Subcutaneous abdominal adipose tissue (tissue), 5 donors: Measurements from ENCODE around the gene HNRNPA1.
A peak's percentile ranks its signal among the peaks of the same experiment; 100 is the strongest.

Source experiments
- H3K27ac ChIP-seq: one replicate; pipeline ENCODE4 v1.7.0; 2013; ENCODE audit warnings: low read depth, mild to moderate bottlenecking, inconsistent platforms, low read length, moderate library complexity
- H3K27me3 ChIP-seq, 5 donors: one replicate each; pipeline ENCODE4 v1.7.0; 2013; ENCODE audit warnings: low read length in 5 of 5, inconsistent platforms in 1 of 5; ENCODE audit not compliant: control insufficient read depth in 5 of 5, insufficient read depth in 4 of 5
- H3K36me3 ChIP-seq, 5 donors: one replicate each; pipeline ENCODE4 v1.7.0; 2013; ENCODE audit warnings: low read length in 5 of 5; ENCODE audit not compliant: control insufficient read depth in 5 of 5, insufficient read depth in 5 of 5
- H3K4me1 ChIP-seq, 5 donors: one replicate each; pipeline ENCODE4 v1.7.0; 2013; ENCODE audit warnings: low read length in 5 of 5, mild to moderate bottlenecking in 3 of 5, moderate library complexity in 1 of 5; ENCODE audit not compliant: control insufficient read depth in 5 of 5, insufficient read depth in 5 of 5
- H3K4me3 ChIP-seq, 5 donors: one replicate each; pipeline ENCODE4 v1.7.0; 2013; ENCODE audit warnings: low read length in 5 of 5, low read depth in 1 of 5
- H3K9ac ChIP-seq, 5 donors: one replicate each; pipeline ENCODE4 v1.7.0; 2013; ENCODE audit warnings: low read length in 5 of 5, mild to moderate bottlenecking in 4 of 5, moderate library complexity in 3 of 5
- H3K9me3 ChIP-seq, 5 donors: one replicate each; pipeline ENCODE4 v1.7.0; 2013; ENCODE audit warnings: low read length in 5 of 5; ENCODE audit not compliant: control insufficient read depth in 5 of 5
- donor health status: healthy.
- donor health status: healthy.
- donor health status: healthy.
- donor health status: healthy.
- donor health status: healthy.

The HNRNPA1 gene

GRCh38 chr12:54294152-54294952 lies 13.8 kb downstream of the HNRNPA1 start:
- Histone ChIP-seq H3K9ac (no peak overlapping the region), H3K27ac (no peak overlapping the region)

DNA sequence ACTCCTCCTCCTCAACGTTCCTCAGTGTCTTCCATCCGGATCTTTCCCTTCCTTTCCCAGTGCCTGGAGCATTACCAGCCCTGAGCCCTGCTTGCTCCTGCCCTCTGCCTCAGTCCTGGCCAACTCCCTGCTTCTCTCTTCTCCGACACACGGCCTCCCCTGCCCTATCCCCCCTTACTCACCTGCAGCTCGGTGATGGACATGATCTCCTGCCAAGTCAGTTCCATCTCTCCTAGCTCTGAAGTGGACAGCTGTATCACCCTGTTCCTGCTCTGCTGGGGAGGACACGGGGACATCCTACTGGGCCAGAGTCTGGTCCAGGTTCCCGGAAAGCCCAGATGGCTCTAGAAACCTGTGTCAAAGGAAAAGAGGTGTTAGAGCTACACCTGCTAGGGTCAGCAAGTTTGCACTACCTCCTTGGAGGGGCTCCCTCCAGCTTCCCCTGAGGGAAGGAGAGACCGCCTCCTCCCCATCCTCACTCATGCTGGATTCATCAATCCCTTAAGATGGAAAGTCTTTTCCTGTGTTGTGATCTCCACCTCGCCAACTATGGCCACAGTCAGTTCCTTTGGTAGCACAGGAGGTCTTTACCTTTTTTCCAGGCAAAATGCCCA lies 14.5 kb downstream of the HNRNPA1 start:
- Histone ChIP-seq H3K9me3 (no peaks in the 10 kb centered on the region), H3K36me3 (no peaks in the 10 kb centered on the region), H3K27me3 (peaks cover 6 to 11% (median 7%) of the 10 kb centered on the region in 5 donors), H3K4me1 (peaks cover 0 to 2% (median 0%) of the 10 kb centered on the region in 5 donors), H3K4me3 (no peak overlapping the region), H3K27ac (no peak overlapping the region), H3K9ac (no peak overlapping the region)

More at GRCh38 chr12:54294152-54294952, 13.8 kb downstream of the HNRNPA1 start:
- Histone ChIP-seq H3K4me3 (no peak overlapping the region), H3K36me3 (no peaks in the 10 kb centered on the region), H3K27me3 (peaks cover 3 to 8% (median 4%) of the 10 kb centered on the region in 5 donors), H3K9me3 (no peaks in the 10 kb centered on the region), H3K4me1 (peaks cover 0 to 2% (median 0%) of the 10 kb centered on the region in 5 donors)

DNA sequence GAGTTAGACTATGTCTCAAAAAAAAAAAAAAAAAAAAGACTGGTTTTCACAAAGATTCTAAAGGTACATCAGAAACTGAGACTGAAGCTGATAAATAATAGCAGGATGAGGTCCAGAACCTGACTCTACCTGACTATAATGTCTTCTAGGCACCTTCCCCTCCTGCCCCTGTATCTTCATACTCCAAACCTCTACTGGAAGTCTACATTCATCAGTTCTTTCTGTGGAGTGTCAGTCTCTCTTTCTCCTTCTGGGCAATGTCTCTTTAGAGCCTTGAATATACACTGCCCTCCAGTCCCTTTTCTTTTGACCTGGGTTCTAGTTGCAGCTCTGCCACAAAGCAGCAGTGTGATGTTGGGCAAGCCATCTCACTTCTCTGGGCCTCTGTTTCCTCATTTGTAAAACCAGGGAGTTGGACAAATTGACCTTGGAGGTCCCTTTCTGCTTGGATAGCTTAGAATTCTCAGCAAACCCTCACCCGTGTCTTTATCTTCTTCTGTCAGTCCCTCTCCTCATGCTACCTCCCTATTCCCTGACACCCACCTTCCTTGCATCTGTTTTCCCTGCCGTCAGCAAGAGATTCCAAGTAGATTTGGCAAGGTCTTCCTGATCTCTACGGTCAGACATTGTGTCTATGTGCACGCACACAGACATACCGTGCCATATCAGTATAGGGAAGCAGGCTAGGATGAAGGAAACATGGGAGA lies 16.0 kb downstream of the HNRNPA1 start:
- H3K9me3 ChIP-seq = no peaks in the 10 kb centered on the region
- H3K9ac ChIP-seq = no peak overlapping the region
- H3K36me3 ChIP-seq = no peaks in the 10 kb centered on the region
- no peak overlapping the region for H3K27ac ChIP-seq
- H3K4me1 ChIP-seq = peaks cover 2 to 13% (median 7%) of the 10 kb centered on the region in 5 donors
- H3K27me3 ChIP-seq = peaks cover 9 to 24% (median 17%) of the 10 kb centered on the region in 5 donors
- H3K4me3 ChIP-seq = no peak overlapping the region

GRCh38 chr12:54298904-54299303 lies 18.4 kb downstream of the HNRNPA1 start:
- no peak overlapping the region for H3K27ac ChIP-seq
- H3K4me3 ChIP-seq = no peak overlapping the region
- H3K4me1 ChIP-seq = peaks cover 2 to 16% (median 8%) of the 10 kb centered on the region in 5 donors
- no peaks in the 10 kb centered on the region for H3K36me3 ChIP-seq
- no peak overlapping the region for H3K9ac ChIP-seq
- H3K27me3 ChIP-seq = peaks cover 9 to 24% (median 17%) of the 10 kb centered on the region in 5 donors
- H3K9me3 ChIP-seq = no peaks in the 10 kb centered on the region

GRCh38 chr12:54299515-54300224 lies 19.1 kb downstream of the HNRNPA1 start:
- Histone ChIP-seq H3K4me1 (peaks cover 0 to 23% (median 15%) of the 10 kb centered on the region in 5 donors), H3K27me3 (peaks cover 9 to 24% (median 17%) of the 10 kb centered on the region in 5 donors), H3K36me3 (no peaks in the 10 kb centered on the region), H3K4me3 (peak overlapping the region in 1 of 5 donors; percentile 1), H3K27ac (no peak overlapping the region), H3K9ac (no peak overlapping the region), H3K9me3 (no peaks in the 10 kb centered on the region)

- no peak overlapping the region for H3K9ac ChIP-seq
- H3K4me3 ChIP-seq = peak overlapping the region in 3 of 5 donors; percentile 17 to 42 (median 23)
Measured at GRCh38 chr12:54300225-54300731, 19.8 kb downstream of the HNRNPA1 start.

GRCh38 chr12:54300732-54301427 lies 20.4 kb downstream of the HNRNPA1 start, which contains the start of gene NFE2:
NFE2 (minus strand) TSS chr12:54301015; CDS start chr12:54295248, 5,767 bp downstream.
- H3K27ac ChIP-seq = no peak within 1 kb of the TSS
- no peaks in the 10 kb centered on the region for H3K9me3 ChIP-seq
- peak within 1 kb of the TSS in 3 of 5 donors; percentile 17 to 42 (median 23) for H3K4me3 ChIP-seq
- no peaks in the 10 kb centered on the region for H3K36me3 ChIP-seq
- H3K27me3 ChIP-seq = peaks cover 9 to 24% (median 17%) of the 10 kb centered on the region in 5 donors
- H3K9ac ChIP-seq = peak within 1 kb of the TSS in 1 of 5 donors; percentile 11
- H3K4me1 ChIP-seq = peaks cover 0 to 23% (median 15%) of the 10 kb centered on the region in 5 donors

More at GRCh38 chr12:54300225-54300731, 19.8 kb downstream of the HNRNPA1 start:
- Histone ChIP-seq H3K36me3 (no peaks in the 10 kb centered on the region), H3K4me1 (peaks cover 0 to 23% (median 15%) of the 10 kb centered on the region in 5 donors), H3K27ac (no peak overlapping the region), H3K27me3 (peaks cover 9 to 24% (median 17%) of the 10 kb centered on the region in 5 donors), H3K9me3 (no peaks in the 10 kb centered on the region)

DNA sequence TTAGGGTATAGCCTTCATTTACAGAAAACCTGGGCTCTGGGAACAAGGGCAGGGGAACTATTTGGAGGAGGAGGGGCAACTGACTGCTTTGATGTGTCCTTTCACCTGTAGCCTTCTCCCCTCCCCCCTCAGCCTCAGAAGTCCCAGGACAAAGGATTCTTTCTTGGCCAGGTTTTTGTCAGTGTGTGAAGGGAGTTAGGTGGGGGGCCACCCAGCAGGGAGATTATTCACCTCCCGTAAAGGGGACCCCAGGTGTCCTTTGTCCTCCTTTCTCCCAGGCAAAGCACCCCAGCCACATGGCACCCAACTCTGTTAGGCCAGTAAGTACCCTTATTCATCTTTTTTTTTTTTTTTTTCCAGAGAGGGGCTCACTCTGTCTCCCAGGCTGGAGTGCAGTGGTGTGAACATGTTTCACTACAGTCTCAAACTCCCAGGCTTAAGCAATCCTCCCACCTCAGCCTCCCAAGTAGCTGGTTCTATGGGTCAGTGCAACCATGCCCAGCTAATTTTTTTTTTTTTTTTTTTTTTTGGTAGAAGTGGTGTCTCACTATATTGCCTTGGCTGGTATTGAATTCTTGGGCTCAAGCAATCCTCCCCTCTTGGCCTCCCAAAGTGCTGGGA lies 21.0 kb downstream of the HNRNPA1 start:
- Histone ChIP-seq H3K4me1 (peaks cover 0 to 23% (median 15%) of the 10 kb centered on the region in 5 donors), H3K9ac (no peak overlapping the region), H3K9me3 (no peaks in the 10 kb centered on the region), H3K4me3 (no peak overlapping the region), H3K27ac (no peak overlapping the region), H3K27me3 (peaks cover 9 to 24% (median 17%) of the 10 kb centered on the region in 5 donors), H3K36me3 (no peaks in the 10 kb centered on the region)
